IMR-90 (cell line): ENCODE data around the gene HSPA13. TPM values are rescaled to one million over a fixed set of nuclear protein-coding genes. Genes with fewer than 3 reads are reported as not detected.

Experiments used
- ATAC-seq: fragments of 200-7000 bp; cut with Tn5 transposase; 2 replicates; pipeline ENCODE4 v1.9.1; 2020; ENCODE audit warnings: low read depth, mild to moderate bottlenecking, moderate library complexity
- BruUV-seq: library from RNA; stranded (reverse); fragments of 400-500 nt; replicated peaks from 2 replicates; lab custom pipeline; 2021; lab: Mats Ljungman, UMichigan
- CTCF ChIA-PET: fragments of 300-600 bp; formaldehyde crosslinking; extraction: SDS; loops from one replicate; lab custom pipeline; 2021; ENCODE audit warnings: antibody characterized with exemption; lab: Yijun Ruan, JAX
- POLR2A ChIA-PET: fragments of 300-600 bp; sonication (Branson Sonifier 250); formaldehyde crosslinking; loops from one replicate; lab custom pipeline; 2022; ENCODE audit warnings: antibody characterized with exemption; ENCODE audit not compliant: unreplicated experiment; lab: Charles Lee
- DNase-seq: peaks from one replicate; pipeline ENCODE4 v3.0.0; 2013
- H2AFZ ChIP-seq: replicated peaks from 2 replicates; pipeline ENCODE3; 2013; ENCODE audit warnings: low read length, mild to moderate bottlenecking; ENCODE audit not compliant: poor library complexity
- H2AK5ac ChIP-seq: 2 replicates; pipeline ENCODE4 v1.6.1; 2013; ENCODE audit warnings: low read depth, low read length, inconsistent platforms
- H2AK9ac ChIP-seq: replicated peaks from 2 replicates; pipeline ENCODE3; 2013; ENCODE audit warnings: mild to moderate bottlenecking, low read depth, low read length, moderate library complexity; ENCODE audit not compliant: poor library complexity
- H2BK120ac ChIP-seq: 2 replicates; pipeline ENCODE4 v1.6.1; 2013; ENCODE audit warnings: low read depth, low read length, inconsistent platforms
- H2BK15ac ChIP-seq: 3 replicates; pipeline ENCODE4 v1.6.1; 2013; ENCODE audit warnings: low read depth, low read length, inconsistent platforms
- H2BK20ac ChIP-seq: 2 replicates; pipeline ENCODE4 v1.6.1; 2013; ENCODE audit warnings: low read depth, mild to moderate bottlenecking, inconsistent platforms, low read length, moderate library complexity
- H2BK5ac ChIP-seq: 2 replicates; pipeline ENCODE4 v1.6.1; 2013; ENCODE audit warnings: mild to moderate bottlenecking, low read depth, low read length, inconsistent platforms; ENCODE audit not compliant: poor library complexity, severe bottlenecking
- H3K14ac ChIP-seq: replicated peaks from 2 replicates; pipeline ENCODE4 v1.6.1; 2013; ENCODE audit warnings: low read depth, low read length, inconsistent platforms
- H3K18ac ChIP-seq: 2 replicates; pipeline ENCODE4 v1.6.1; 2013; ENCODE audit warnings: low read depth, low read length, control low read depth
- H3K23ac ChIP-seq: 2 replicates; pipeline ENCODE4 v1.6.1; 2013; ENCODE audit warnings: low read depth, low read length, inconsistent platforms
- H3K27ac ChIP-seq: 2 replicates; pipeline ENCODE4 v1.5.1; 2013; ENCODE audit warnings: mild to moderate bottlenecking, control low read depth, low read length; ENCODE audit not compliant: insufficient read depth
- H3K27me3 ChIP-seq: 2 replicates; pipeline ENCODE4 v1.6.1; 2013; ENCODE audit warnings: low read length; ENCODE audit not compliant: control insufficient read depth, insufficient read depth
- H3K36me3 ChIP-seq: 2 replicates; pipeline ENCODE4 v1.6.1; 2013; ENCODE audit warnings: low read length, mixed read lengths; ENCODE audit not compliant: control insufficient read depth, insufficient read depth
- H3K4ac ChIP-seq: 2 replicates; pipeline ENCODE4 v1.6.1; 2013; ENCODE audit warnings: low read depth, low read length, inconsistent platforms
- H3K4me1 ChIP-seq: 2 replicates; pipeline ENCODE4 v1.6.1; 2013; ENCODE audit warnings: low read length, mixed read lengths; ENCODE audit not compliant: control insufficient read depth, insufficient read depth
- H3K4me2 ChIP-seq: 2 replicates; pipeline ENCODE4 v1.6.1; 2013; ENCODE audit warnings: low read depth, mild to moderate bottlenecking, control low read depth, low read length, moderate library complexity
- H3K4me3 ChIP-seq: 2 replicates; pipeline ENCODE4 v1.5.1; 2013; ENCODE audit warnings: low read depth, mild to moderate bottlenecking, control low read depth, low read length, moderate library complexity; ENCODE audit not compliant: insufficient read depth
- H3K56ac ChIP-seq: 2 replicates; pipeline ENCODE4 v1.6.1; 2013; ENCODE audit warnings: low read length, inconsistent platforms; ENCODE audit not compliant: insufficient read depth; ENCODE audit errors: extremely low read depth
- H3K79me1 ChIP-seq, 2 experiments: 2 replicates each; pipeline ENCODE4 v1.6.1; 2013; ENCODE audit warnings: low read length in 2 of 2, inconsistent platforms in 1 of 2, low read depth in 1 of 2
- H3K9ac ChIP-seq: 2 replicates; pipeline ENCODE4 v1.6.1; 2013; ENCODE audit warnings: low read depth, low read length, control low read depth
- H3K9me1 ChIP-seq: 2 replicates; pipeline ENCODE4 v1.6.1; 2013; ENCODE audit warnings: low read length, inconsistent platforms; ENCODE audit not compliant: insufficient read depth
- H3K9me3 ChIP-seq: 2 replicates; pipeline ENCODE4 v1.6.1; 2013; ENCODE audit warnings: low read length; ENCODE audit not compliant: control insufficient read depth, insufficient read depth
- H4K20me1 ChIP-seq: 2 replicates; pipeline ENCODE4 v1.6.1; 2013; ENCODE audit warnings: low read length, inconsistent platforms; ENCODE audit not compliant: insufficient read depth
- H4K5ac ChIP-seq: 2 replicates; pipeline ENCODE4 v1.6.1; 2013; ENCODE audit warnings: mild to moderate bottlenecking, low read depth, low read length, control low read depth
- H4K8ac ChIP-seq, 2 experiments: 2 replicates each; pipeline ENCODE4 v1.6.1; 2013; ENCODE audit warnings: low read depth in 2 of 2, low read length in 2 of 2, control low read depth in 1 of 2, inconsistent platforms in 1 of 2
- H4K91ac ChIP-seq: 2 replicates; pipeline ENCODE4 v1.6.1; 2013; ENCODE audit warnings: low read depth, low read length, inconsistent platforms; ENCODE audit not compliant: insufficient read depth
- BHLHE40 ChIP-seq: fragments of 150-350 bp; IDR thresholded peaks from 2 replicates; pipeline ENCODE4 v1.6.1; 2016; ENCODE audit warnings: mild to moderate bottlenecking, low read depth, low read length
- CTCF ChIP-seq: conservative IDR thresholded peaks from 2 replicates; pipeline ENCODE4 v1.5.1; 2012; ENCODE audit warnings: mild to moderate bottlenecking, low read depth, low read length, improper control_type of control experiment
- ELK1 ChIP-seq: fragments of 150-350 bp; IDR thresholded peaks from 2 replicates; pipeline ENCODE4 v1.6.1; 2016; ENCODE audit warnings: low read depth, mild to moderate bottlenecking, low read length, moderate library complexity, borderline replicate concordance
- FOS ChIP-seq: fragments of 150-350 bp; IDR thresholded peaks from 2 replicates; pipeline ENCODE4 v1.6.1; 2016; ENCODE audit warnings: low read depth, low read length
- MAFK ChIP-seq: IDR thresholded peaks from 2 replicates; pipeline ENCODE4 v1.6.1; 2012; ENCODE audit warnings: low read depth, low read length, improper control_type of control experiment
- POLR2A ChIP-seq: IDR thresholded peaks from 2 replicates; pipeline ENCODE4 v1.6.1; 2012; ENCODE audit warnings: mild to moderate bottlenecking, low read depth, low read length
- RAD21 ChIP-seq: IDR thresholded peaks from 2 replicates; pipeline ENCODE4 v1.6.1; 2012; ENCODE audit warnings: low read length, improper control_type of control experiment
- SMC3 ChIP-seq: fragments of 150-350 bp; IDR thresholded peaks from 2 replicates; pipeline ENCODE4 v1.6.1; 2016; ENCODE audit warnings: low read depth, mild to moderate bottlenecking, antibody characterized with exemption, low read length, moderate library complexity
- USF2 ChIP-seq: fragments of 150-350 bp; IDR thresholded peaks from 2 replicates; pipeline ENCODE4 v1.6.1; 2017; ENCODE audit warnings: mild to moderate bottlenecking, antibody characterized with exemption, low read length, low read depth
- WGBS, 2 experiments: methylation state at CpG; one replicate each; pipeline versions ENCODE4 v1.1.5 to v1.1.7; 2013; ENCODE audit warnings: missing lambda C conversion rate in 2 of 2; ENCODE audit not compliant: insufficient read length in 1 of 2; ENCODE audit errors: extremely low coverage in 2 of 2; 5-methylcytosine and 5-hydroxymethylcytosine counted together
- dilution Hi-C: fragments of 300-500 bp; cut with HindIII; formaldehyde crosslinking; loops from one replicate; pipeline ENCODE4 v1.14.3; 2018; ENCODE audit warnings: low sequenced_read_pairs; ENCODE audit not compliant: unreplicated experiment
- in situ Hi-C: fragments of 300-500 bp; cut with MboI; formaldehyde crosslinking; loops from 3 replicates; pipeline ENCODE4 v1.14.3; 2019; ENCODE audit warnings: low sequenced_read_pairs, inconsistent platforms, mixed read lengths
- intact Hi-C: fragments of 100-400 bp; cut with micrococcal nuclease; formaldehyde crosslinking; loops from 2 replicates; pipeline ENCODE4 v1.10.0; 2022
- polyA plus RNA-seq, 3 experiments: library from polyadenylated mRNA; depleted of rRNA; stranded (reverse); fragments of >200 nt; gene quantifications; 2 replicates each; pipeline ENCODE4 v1.2.3, GENCODE V29; 2012; ENCODE audit warnings: low replicate concordance in 1 of 3
- total RNA-seq: library from RNA; depleted of rRNA; stranded (reverse); fragments of >200 nt; gene quantifications from 2 replicates; pipeline ENCODE4 v1.2.3, GENCODE V29; 2012

Gene HSPA13
- total and polyA plus RNA-seq, 2 of the 4 experiments (the other 2 are of a cell fraction), result 16.3 to 43.7 TPM

GRCh38 chr21:14403681-14404318 is 20.9 kb upstream of the HSPA13 start:
- dilution Hi-C loops (no loop called here), intact Hi-C loops (loop anchor here (1.0 to 5.0 kb wide), 3 partner anchors 459 to 1189 kb away; no protein-coding TSS in a partner anchor), in situ Hi-C loops (no loop called here)
- peak; percentile 45 for DNase-seq
- Histone ChIP-seq H3K9me1 (no peaks in the 10 kb centered on the region), H3K18ac (no peak overlapping the region), H3K23ac (no peak overlapping the region), H4K8ac (no peak overlapping the region), H3K79me1 (no peaks in the 10 kb centered on the region), H3K36me3 (no peaks in the 10 kb centered on the region), H3K14ac (no peak overlapping the region), H4K20me1 (no peaks in the 10 kb centered on the region), H2BK15ac (no peak overlapping the region), H3K9me3 (no peaks in the 10 kb centered on the region), H2AK5ac (no peak overlapping the region), H4K91ac (no peak overlapping the region), H2BK20ac (no peak overlapping the region), H3K4me3 (no peak overlapping the region), H3K4me2 (no peak overlapping the region), H3K56ac (no peak overlapping the region), H3K4me1 (no peaks in the 10 kb centered on the region), H3K9ac (no peak overlapping the region), H2AFZ (no peak overlapping the region), H3K27ac (no peak overlapping the region), H3K4ac (no peak overlapping the region), H4K5ac (no peak overlapping the region), H2BK120ac (no peak overlapping the region), H2AK9ac (no peak overlapping the region), H3K27me3 (no peaks in the 10 kb centered on the region), H2BK5ac (no peak overlapping the region)
- peak; percentile 69 for ATAC-seq
- ChIA-PET CTCF (no interaction called here), POLR2A (no interaction called here)
- no TSS peak for BruUV-seq
- no CpG with 5 or more reads among the region's 1 CpG for WGBS, 2 experiments
- no peak for TF ChIP-seq USF2
- no peak for TF ChIP-seq FOS
- TF ChIP-seq ELK1, result no peak
- peak; percentile 69 for TF ChIP-seq SMC3
- no peak for TF ChIP-seq BHLHE40
- TF ChIP-seq CTCF, result peak; percentile 66
- peak; percentile 66 for TF ChIP-seq RAD21
- no peak for TF ChIP-seq MAFK
- TF ChIP-seq POLR2A, result no peak
